ENCODE results near the gene FILIP1. TPM values are rescaled to one million over a fixed set of nuclear protein-coding genes. Genes with fewer than 3 reads are reported as not detected.

Gene FILIP1
- total RNA-seq, 1 donor from 2014 or later: 0.69 TPM

- Mint-ChIP-seq H3K27ac (ENCODE audit: unreplicated experiment) (no peak overlapping the region), H3K36me3 (ENCODE audit: unreplicated experiment) (no peaks in the 10 kb centered on the region), H3K9me3 (ENCODE audit: unreplicated experiment) (no peaks in the 10 kb centered on the region), H3K27me3 (ENCODE audit: unreplicated experiment) (no peaks in the 10 kb centered on the region), H3K4me1 (ENCODE audit: low read depth, unreplicated experiment) (no peaks in the 10 kb centered on the region), H3K4me3 (ENCODE audit: unreplicated experiment) (no peak overlapping the region)
- TF ChIP-seq CTCF (IDR thresholded peaks at IDR 0.05; ENCODE audit: partially characterized antibody, unreplicated experiment): no peak
- DNase-seq: no peak
Measured at GRCh38 chr6:75489025-75489424, 4.6 kb downstream of the FILIP1 start.

GRCh38 chr6:75488033-75488432, 5.6 kb downstream of the FILIP1 start:
- Mint-ChIP-seq H3K4me3 (ENCODE audit: unreplicated experiment) (no peak overlapping the region), H3K9me3 (ENCODE audit: unreplicated experiment) (no peaks in the 10 kb centered on the region), H3K4me1 (ENCODE audit: low read depth, unreplicated experiment) (no peaks in the 10 kb centered on the region), H3K27me3 (ENCODE audit: unreplicated experiment) (no peaks in the 10 kb centered on the region), H3K36me3 (ENCODE audit: unreplicated experiment) (no peaks in the 10 kb centered on the region), H3K27ac (ENCODE audit: unreplicated experiment) (no peak overlapping the region)
- TF ChIP-seq CTCF (IDR thresholded peaks at IDR 0.05; ENCODE audit: partially characterized antibody, unreplicated experiment): no peak
- DNase-seq: no peak

GRCh38 chr6:75486850-75487518, 6.6 kb downstream of the FILIP1 start:
- Mint-ChIP-seq H3K36me3 (ENCODE audit: unreplicated experiment) (no peaks in the 10 kb centered on the region), H3K4me1 (ENCODE audit: low read depth, unreplicated experiment) (no peaks in the 10 kb centered on the region), H3K4me3 (ENCODE audit: unreplicated experiment) (no peak overlapping the region), H3K9me3 (ENCODE audit: unreplicated experiment) (no peaks in the 10 kb centered on the region), H3K27me3 (ENCODE audit: unreplicated experiment) (no peaks in the 10 kb centered on the region), H3K27ac (ENCODE audit: unreplicated experiment) (no peak overlapping the region)
- DNase-seq: no peak
- no peak for TF ChIP-seq CTCF (IDR thresholded peaks at IDR 0.05; ENCODE audit: partially characterized antibody, unreplicated experiment)

GRCh38 chr6:75484535-75484934, 9.1 kb downstream of the FILIP1 start:
- TF ChIP-seq CTCF (IDR thresholded peaks at IDR 0.05; ENCODE audit: partially characterized antibody, unreplicated experiment): no peak
- no peaks in the 10 kb centered on the region for H3K36me3 Mint-ChIP-seq (ENCODE audit: unreplicated experiment)
- no peak for DNase-seq
- no peak overlapping the region for H3K27ac Mint-ChIP-seq (ENCODE audit: unreplicated experiment)
- H3K4me3 Mint-ChIP-seq (ENCODE audit: unreplicated experiment): no peak overlapping the region
- H3K9me3 Mint-ChIP-seq (ENCODE audit: unreplicated experiment): no peaks in the 10 kb centered on the region
- H3K27me3 Mint-ChIP-seq (ENCODE audit: unreplicated experiment): no peaks in the 10 kb centered on the region
- H3K4me1 Mint-ChIP-seq (ENCODE audit: low read depth, unreplicated experiment): no peaks in the 10 kb centered on the region

GRCh38 chr6:75483136-75483952, 10.3 kb downstream of the FILIP1 start:
- no peak overlapping the region for H3K27ac Mint-ChIP-seq (ENCODE audit: unreplicated experiment)
- H3K9me3 Mint-ChIP-seq (ENCODE audit: unreplicated experiment): no peaks in the 10 kb centered on the region
- H3K27me3 Mint-ChIP-seq (ENCODE audit: unreplicated experiment): no peaks in the 10 kb centered on the region
- no peaks in the 10 kb centered on the region for H3K36me3 Mint-ChIP-seq (ENCODE audit: unreplicated experiment)
- TF ChIP-seq CTCF (IDR thresholded peaks at IDR 0.05; ENCODE audit: partially characterized antibody, unreplicated experiment): no peak
- H3K4me1 Mint-ChIP-seq (ENCODE audit: low read depth, unreplicated experiment): no peaks in the 10 kb centered on the region
- no peak for DNase-seq
- H3K4me3 Mint-ChIP-seq (ENCODE audit: unreplicated experiment): no peak overlapping the region

All from glutamatergic neuron (in vitro differentiated cells).